GM23338 (cell line): ENCODE results near the gene MARF1. TPM values are rescaled to one million over a fixed set of nuclear protein-coding genes. Genes with fewer than 3 reads are reported as not detected.

Experiments
- ATAC-seq: fragments of 200-7000 bp; cut with Tn5 transposase; 3 replicates; pipeline ENCODE4 v1.9.1; 2020
- DNase-seq: peaks from one replicate; pipeline ENCODE4 v3.0.0-alpha.2; 2015; ENCODE audit warnings: low spot score
- H2AFZ ChIP-seq: fragments of 200-600 bp; sonication (generic); 2 replicates; pipeline ENCODE4 v1.8.0; 2016; ENCODE audit warnings: antibody characterized with exemption, mild to moderate bottlenecking, moderate library complexity
- H3F3A ChIP-seq: fragments of 200-600 bp; sonication (generic); replicated peaks from 2 replicates; pipeline ENCODE4 v1.8.0; 2017; ENCODE audit warnings: antibody characterized with exemption, mixed run types, low read depth
- H3K27ac ChIP-seq: fragments of 200-600 bp; sonication (generic); 2 replicates; pipeline ENCODE4 v1.6.1; 2016; ENCODE audit warnings: low read depth
- H3K27me3 ChIP-seq: fragments of 200-600 bp; sonication (generic); 2 replicates; pipeline ENCODE4 v1.8.0; 2016; ENCODE audit warnings: mild to moderate bottlenecking, mixed run types, moderate library complexity; ENCODE audit not compliant: insufficient read depth
- H3K36me3 ChIP-seq: fragments of 200-600 bp; sonication (generic); 2 replicates; pipeline ENCODE4 v1.8.0; 2016; ENCODE audit warnings: mild to moderate bottlenecking; ENCODE audit not compliant: insufficient read depth
- H3K4me1 ChIP-seq: fragments of 200-600 bp; sonication (generic); 2 replicates; pipeline ENCODE4 v1.8.0; 2016; ENCODE audit warnings: mild to moderate bottlenecking, moderate library complexity; ENCODE audit not compliant: insufficient read depth
- H3K4me2 ChIP-seq: fragments of 200-600 bp; sonication (generic); 2 replicates; pipeline ENCODE4 v1.7.1; 2017; ENCODE audit warnings: mixed run types
- H3K4me3 ChIP-seq: fragments of 200-600 bp; sonication (generic); 2 replicates; pipeline ENCODE4 v1.6.1; 2016; ENCODE audit warnings: mixed run types
- H3K79me2 ChIP-seq: fragments of 200-600 bp; sonication (generic); replicated peaks from 2 replicates; pipeline ENCODE4 v1.8.0; 2017; ENCODE audit warnings: mild to moderate bottlenecking; ENCODE audit not compliant: insufficient read depth
- H3K9me2 ChIP-seq: fragments of 200-600 bp; sonication (generic); 2 replicates; pipeline ENCODE4 v1.8.0; 2017; ENCODE audit not compliant: insufficient read depth
- H4K20me1 ChIP-seq: fragments of 200-600 bp; sonication (generic); replicated peaks from 2 replicates; pipeline ENCODE4 v1.8.0; 2017; ENCODE audit warnings: mild to moderate bottlenecking; ENCODE audit not compliant: insufficient read depth
- H3K27ac Mint-ChIP-seq: 2 replicates; pipeline ENCODE4 v1.8.0; 2020; ENCODE audit warnings: inconsistent platforms, mild to moderate bottlenecking, moderate library complexity, mixed read lengths
- H3K27me3 Mint-ChIP-seq: 3 replicates; pipeline ENCODE4 v1.8.0; 2022; ENCODE audit warnings: low read depth, mild to moderate bottlenecking, moderate library complexity, mixed read lengths, inconsistent platforms; ENCODE audit not compliant: insufficient read depth, poor library complexity
- H3K36me3 Mint-ChIP-seq: 3 replicates; pipeline ENCODE4 v1.8.0; 2021; ENCODE audit warnings: low read depth, mild to moderate bottlenecking, inconsistent platforms, moderate library complexity, mixed read lengths
- H3K4me1 Mint-ChIP-seq: 3 replicates; pipeline ENCODE4 v1.8.0; 2020; ENCODE audit warnings: mild to moderate bottlenecking, inconsistent platforms, mixed read lengths
- H3K4me3 Mint-ChIP-seq: 3 replicates; pipeline ENCODE4 v1.8.0; 2021; ENCODE audit warnings: moderate library complexity, mild to moderate bottlenecking, inconsistent platforms, mixed read lengths
- H3K9me3 Mint-ChIP-seq: 3 replicates; pipeline ENCODE4 v1.8.0; 2020; ENCODE audit warnings: moderate library complexity, mild to moderate bottlenecking, inconsistent platforms, mixed read lengths
- CREB1 ChIP-seq: fragments of 250-450 bp; sonication (Bioruptor Pico); IDR thresholded peaks from 2 replicates; pipeline ENCODE4 v1.5.0; 2020; ENCODE audit warnings: low read depth, mild to moderate bottlenecking, moderate library complexity
- EZH2 ChIP-seq: fragments of 200-600 bp; sonication (generic); IDR thresholded peaks from one replicate; pipeline ENCODE4 v1.8.0; 2017; ENCODE audit warnings: antibody characterized with exemption, mild to moderate bottlenecking, low read depth; ENCODE audit not compliant: unreplicated experiment
- EZH2phosphoT487 ChIP-seq: fragments of 200-600 bp; sonication (generic); IDR thresholded peaks from one replicate; pipeline ENCODE4 v1.8.1; 2018; ENCODE audit warnings: antibody characterized with exemption; ENCODE audit not compliant: unreplicated experiment
- JUNB ChIP-seq: IDR thresholded peaks from one replicate; pipeline ENCODE4 v1.6.1; 2016; ENCODE audit warnings: antibody characterized with exemption; ENCODE audit not compliant: unreplicated experiment
- NANOG ChIP-seq: IDR thresholded peaks from 2 replicates; pipeline ENCODE4 v1.6.1; 2016; ENCODE audit warnings: antibody characterized with exemption, borderline replicate concordance
- POLR2AphosphoS5 ChIP-seq: IDR thresholded peaks from 2 replicates; pipeline ENCODE4 v1.6.1; 2016; ENCODE audit warnings: antibody characterized with exemption, low read depth
- STAT1 ChIP-seq: IDR thresholded peaks from one replicate; pipeline ENCODE4 v1.6.1; 2016; ENCODE audit warnings: antibody characterized with exemption; ENCODE audit not compliant: unreplicated experiment
- ZNF114 ChIP-seq: fragments of 250-450 bp; sonication (Bioruptor Pico); IDR thresholded peaks from 2 replicates; pipeline ENCODE4 v1.5.0; 2020; ENCODE audit warnings: mild to moderate bottlenecking, moderate library complexity
- ZNF331 ChIP-seq: fragments of 250-450 bp; sonication (Bioruptor Pico); IDR thresholded peaks from 2 replicates; pipeline ENCODE4 v1.5.0; 2020; ENCODE audit warnings: low read depth, mild to moderate bottlenecking, moderate library complexity
- polyA plus RNA-seq: library from polyadenylated mRNA; unstranded; fragments of >200 nt; fragmentation: Nextera tagmentation; extraction: Ambion mirVana; gene quantifications from 2 replicates; pipeline ENCODE4 v1.2.1, GENCODE V29; 2016
- total RNA-seq: library from RNA; depleted of rRNA; stranded (reverse); fragments of >200 nt; shearing (Covaris generic); gene quantifications from 2 replicates; pipeline ENCODE4 v1.2.3, GENCODE V29; 2014
- TF ChIP-seq, protein P1 (sequence below): IDR thresholded peaks from 2 replicates; pipeline ENCODE4 v1.6.1; 2016; ENCODE audit warnings: antibody characterized with exemption
- TF ChIP-seq, protein P2 (sequence below), 2 experiments: fragments of 200-600 bp in 1 of 2; sonication (generic) in 1 of 2; conservative IDR thresholded peaks; 2 replicates each; pipeline versions ENCODE4 v1.5.1 to v1.6.1; 2016 to 2017; ENCODE audit warnings: antibody characterized with exemption in 2 of 2, low read depth in 2 of 2, mild to moderate bottlenecking in 2 of 2, moderate library complexity in 1 of 2
- TF ChIP-seq, protein P3 (sequence below): IDR thresholded peaks from one replicate; pipeline ENCODE4 v1.6.1; 2018; ENCODE audit warnings: antibody characterized with exemption; ENCODE audit not compliant: unreplicated experiment
- TF ChIP-seq, protein P4 (sequence below): fragments of 250-450 bp; sonication (Bioruptor Pico); IDR thresholded peaks from 2 replicates; pipeline ENCODE4 v1.5.0; 2020; ENCODE audit warnings: mild to moderate bottlenecking, moderate library complexity

MARF1 gene
- total and polyA plus RNA-seq, 2 experiments from 2014 or later: 8.3 to 16.0 TPM

DNA sequence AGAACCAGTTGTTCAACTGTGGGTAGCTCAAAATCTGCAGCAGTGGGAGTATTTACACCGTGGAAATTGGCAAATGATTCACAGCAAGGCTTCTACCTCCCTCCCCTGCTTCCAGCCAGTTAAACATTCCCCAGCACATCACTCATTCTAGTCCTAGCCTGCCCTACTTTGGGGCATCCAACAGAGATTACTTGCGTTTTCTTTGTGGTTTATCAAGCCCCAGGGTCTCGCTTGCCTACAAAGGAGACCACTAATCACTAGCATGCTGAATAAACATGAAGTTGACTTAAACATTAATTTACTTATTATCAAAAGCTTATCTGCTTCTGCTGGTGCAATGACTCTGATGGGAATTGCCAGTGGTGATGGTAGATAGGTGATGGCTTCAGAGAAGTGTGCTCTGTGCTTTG lies 94.5 kb downstream of the MARF1 start:
- Histone ChIP-seq H3K4me1 (no peaks in the 10 kb centered on the region), H3F3A (0 out of 2 replicates have a peak, but pooled peaks cover 3% of the 10 kb centered on the region), H3K27me3 (no peaks in the 10 kb centered on the region), H3K36me3 (no peaks in the 10 kb centered on the region), H3K4me2 (no peak overlapping the region), H3K4me3 (no peak overlapping the region), H2AFZ (no peak overlapping the region), H3K9me2 (0 out of 2 replicates have a peak, but pooled peaks cover 6% of the 10 kb centered on the region), H3K79me2 (no peaks in the 10 kb centered on the region), H4K20me1 (no peaks in the 10 kb centered on the region), H3K27ac (no peak overlapping the region)
- peaks cover 7% of the 10 kb centered on the region; the same call in 2 of the 3 replicates for H3K9me3 Mint-ChIP-seq
- peaks cover 8% of the 10 kb centered on the region for H3K4me1 Mint-ChIP-seq
- no peak for ATAC-seq
- TF ChIP-seq CREB1 (CRISPR knock-in tag) (no peak), ZNF331 (CRISPR knock-in tag) (no peak), POLR2AphosphoS5 (no peak), STAT1 (no peak), ZNF114 (CRISPR knock-in tag) (no peak), EZH2 (no peak), JUNB (no peak), EZH2phosphoT487 (no peak), NANOG (no peak)
- TF ChIP-seq, protein P1, sequence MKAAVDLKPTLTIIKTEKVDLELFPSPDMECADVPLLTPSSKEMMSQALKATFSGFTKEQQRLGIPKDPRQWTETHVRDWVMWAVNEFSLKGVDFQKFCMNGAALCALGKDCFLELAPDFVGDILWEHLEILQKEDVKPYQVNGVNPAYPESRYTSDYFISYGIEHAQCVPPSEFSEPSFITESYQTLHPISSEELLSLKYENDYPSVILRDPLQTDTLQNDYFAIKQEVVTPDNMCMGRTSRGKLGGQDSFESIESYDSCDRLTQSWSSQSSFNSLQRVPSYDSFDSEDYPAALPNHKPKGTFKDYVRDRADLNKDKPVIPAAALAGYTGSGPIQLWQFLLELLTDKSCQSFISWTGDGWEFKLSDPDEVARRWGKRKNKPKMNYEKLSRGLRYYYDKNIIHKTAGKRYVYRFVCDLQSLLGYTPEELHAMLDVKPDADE: no peak
- TF ChIP-seq, protein P2, sequence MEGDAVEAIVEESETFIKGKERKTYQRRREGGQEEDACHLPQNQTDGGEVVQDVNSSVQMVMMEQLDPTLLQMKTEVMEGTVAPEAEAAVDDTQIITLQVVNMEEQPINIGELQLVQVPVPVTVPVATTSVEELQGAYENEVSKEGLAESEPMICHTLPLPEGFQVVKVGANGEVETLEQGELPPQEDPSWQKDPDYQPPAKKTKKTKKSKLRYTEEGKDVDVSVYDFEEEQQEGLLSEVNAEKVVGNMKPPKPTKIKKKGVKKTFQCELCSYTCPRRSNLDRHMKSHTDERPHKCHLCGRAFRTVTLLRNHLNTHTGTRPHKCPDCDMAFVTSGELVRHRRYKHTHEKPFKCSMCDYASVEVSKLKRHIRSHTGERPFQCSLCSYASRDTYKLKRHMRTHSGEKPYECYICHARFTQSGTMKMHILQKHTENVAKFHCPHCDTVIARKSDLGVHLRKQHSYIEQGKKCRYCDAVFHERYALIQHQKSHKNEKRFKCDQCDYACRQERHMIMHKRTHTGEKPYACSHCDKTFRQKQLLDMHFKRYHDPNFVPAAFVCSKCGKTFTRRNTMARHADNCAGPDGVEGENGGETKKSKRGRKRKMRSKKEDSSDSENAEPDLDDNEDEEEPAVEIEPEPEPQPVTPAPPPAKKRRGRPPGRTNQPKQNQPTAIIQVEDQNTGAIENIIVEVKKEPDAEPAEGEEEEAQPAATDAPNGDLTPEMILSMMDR (conservative IDR thresholded peaks at IDR 0.05; ENCODE audit: low read depth in 2 of 2): no peak
- TF ChIP-seq, protein P3, sequence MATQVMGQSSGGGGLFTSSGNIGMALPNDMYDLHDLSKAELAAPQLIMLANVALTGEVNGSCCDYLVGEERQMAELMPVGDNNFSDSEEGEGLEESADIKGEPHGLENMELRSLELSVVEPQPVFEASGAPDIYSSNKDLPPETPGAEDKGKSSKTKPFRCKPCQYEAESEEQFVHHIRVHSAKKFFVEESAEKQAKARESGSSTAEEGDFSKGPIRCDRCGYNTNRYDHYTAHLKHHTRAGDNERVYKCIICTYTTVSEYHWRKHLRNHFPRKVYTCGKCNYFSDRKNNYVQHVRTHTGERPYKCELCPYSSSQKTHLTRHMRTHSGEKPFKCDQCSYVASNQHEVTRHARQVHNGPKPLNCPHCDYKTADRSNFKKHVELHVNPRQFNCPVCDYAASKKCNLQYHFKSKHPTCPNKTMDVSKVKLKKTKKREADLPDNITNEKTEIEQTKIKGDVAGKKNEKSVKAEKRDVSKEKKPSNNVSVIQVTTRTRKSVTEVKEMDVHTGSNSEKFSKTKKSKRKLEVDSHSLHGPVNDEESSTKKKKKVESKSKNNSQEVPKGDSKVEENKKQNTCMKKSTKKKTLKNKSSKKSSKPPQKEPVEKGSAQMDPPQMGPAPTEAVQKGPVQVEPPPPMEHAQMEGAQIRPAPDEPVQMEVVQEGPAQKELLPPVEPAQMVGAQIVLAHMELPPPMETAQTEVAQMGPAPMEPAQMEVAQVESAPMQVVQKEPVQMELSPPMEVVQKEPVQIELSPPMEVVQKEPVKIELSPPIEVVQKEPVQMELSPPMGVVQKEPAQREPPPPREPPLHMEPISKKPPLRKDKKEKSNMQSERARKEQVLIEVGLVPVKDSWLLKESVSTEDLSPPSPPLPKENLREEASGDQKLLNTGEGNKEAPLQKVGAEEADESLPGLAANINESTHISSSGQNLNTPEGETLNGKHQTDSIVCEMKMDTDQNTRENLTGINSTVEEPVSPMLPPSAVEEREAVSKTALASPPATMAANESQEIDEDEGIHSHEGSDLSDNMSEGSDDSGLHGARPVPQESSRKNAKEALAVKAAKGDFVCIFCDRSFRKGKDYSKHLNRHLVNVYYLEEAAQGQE: no peak
- TF ChIP-seq, protein P4, sequence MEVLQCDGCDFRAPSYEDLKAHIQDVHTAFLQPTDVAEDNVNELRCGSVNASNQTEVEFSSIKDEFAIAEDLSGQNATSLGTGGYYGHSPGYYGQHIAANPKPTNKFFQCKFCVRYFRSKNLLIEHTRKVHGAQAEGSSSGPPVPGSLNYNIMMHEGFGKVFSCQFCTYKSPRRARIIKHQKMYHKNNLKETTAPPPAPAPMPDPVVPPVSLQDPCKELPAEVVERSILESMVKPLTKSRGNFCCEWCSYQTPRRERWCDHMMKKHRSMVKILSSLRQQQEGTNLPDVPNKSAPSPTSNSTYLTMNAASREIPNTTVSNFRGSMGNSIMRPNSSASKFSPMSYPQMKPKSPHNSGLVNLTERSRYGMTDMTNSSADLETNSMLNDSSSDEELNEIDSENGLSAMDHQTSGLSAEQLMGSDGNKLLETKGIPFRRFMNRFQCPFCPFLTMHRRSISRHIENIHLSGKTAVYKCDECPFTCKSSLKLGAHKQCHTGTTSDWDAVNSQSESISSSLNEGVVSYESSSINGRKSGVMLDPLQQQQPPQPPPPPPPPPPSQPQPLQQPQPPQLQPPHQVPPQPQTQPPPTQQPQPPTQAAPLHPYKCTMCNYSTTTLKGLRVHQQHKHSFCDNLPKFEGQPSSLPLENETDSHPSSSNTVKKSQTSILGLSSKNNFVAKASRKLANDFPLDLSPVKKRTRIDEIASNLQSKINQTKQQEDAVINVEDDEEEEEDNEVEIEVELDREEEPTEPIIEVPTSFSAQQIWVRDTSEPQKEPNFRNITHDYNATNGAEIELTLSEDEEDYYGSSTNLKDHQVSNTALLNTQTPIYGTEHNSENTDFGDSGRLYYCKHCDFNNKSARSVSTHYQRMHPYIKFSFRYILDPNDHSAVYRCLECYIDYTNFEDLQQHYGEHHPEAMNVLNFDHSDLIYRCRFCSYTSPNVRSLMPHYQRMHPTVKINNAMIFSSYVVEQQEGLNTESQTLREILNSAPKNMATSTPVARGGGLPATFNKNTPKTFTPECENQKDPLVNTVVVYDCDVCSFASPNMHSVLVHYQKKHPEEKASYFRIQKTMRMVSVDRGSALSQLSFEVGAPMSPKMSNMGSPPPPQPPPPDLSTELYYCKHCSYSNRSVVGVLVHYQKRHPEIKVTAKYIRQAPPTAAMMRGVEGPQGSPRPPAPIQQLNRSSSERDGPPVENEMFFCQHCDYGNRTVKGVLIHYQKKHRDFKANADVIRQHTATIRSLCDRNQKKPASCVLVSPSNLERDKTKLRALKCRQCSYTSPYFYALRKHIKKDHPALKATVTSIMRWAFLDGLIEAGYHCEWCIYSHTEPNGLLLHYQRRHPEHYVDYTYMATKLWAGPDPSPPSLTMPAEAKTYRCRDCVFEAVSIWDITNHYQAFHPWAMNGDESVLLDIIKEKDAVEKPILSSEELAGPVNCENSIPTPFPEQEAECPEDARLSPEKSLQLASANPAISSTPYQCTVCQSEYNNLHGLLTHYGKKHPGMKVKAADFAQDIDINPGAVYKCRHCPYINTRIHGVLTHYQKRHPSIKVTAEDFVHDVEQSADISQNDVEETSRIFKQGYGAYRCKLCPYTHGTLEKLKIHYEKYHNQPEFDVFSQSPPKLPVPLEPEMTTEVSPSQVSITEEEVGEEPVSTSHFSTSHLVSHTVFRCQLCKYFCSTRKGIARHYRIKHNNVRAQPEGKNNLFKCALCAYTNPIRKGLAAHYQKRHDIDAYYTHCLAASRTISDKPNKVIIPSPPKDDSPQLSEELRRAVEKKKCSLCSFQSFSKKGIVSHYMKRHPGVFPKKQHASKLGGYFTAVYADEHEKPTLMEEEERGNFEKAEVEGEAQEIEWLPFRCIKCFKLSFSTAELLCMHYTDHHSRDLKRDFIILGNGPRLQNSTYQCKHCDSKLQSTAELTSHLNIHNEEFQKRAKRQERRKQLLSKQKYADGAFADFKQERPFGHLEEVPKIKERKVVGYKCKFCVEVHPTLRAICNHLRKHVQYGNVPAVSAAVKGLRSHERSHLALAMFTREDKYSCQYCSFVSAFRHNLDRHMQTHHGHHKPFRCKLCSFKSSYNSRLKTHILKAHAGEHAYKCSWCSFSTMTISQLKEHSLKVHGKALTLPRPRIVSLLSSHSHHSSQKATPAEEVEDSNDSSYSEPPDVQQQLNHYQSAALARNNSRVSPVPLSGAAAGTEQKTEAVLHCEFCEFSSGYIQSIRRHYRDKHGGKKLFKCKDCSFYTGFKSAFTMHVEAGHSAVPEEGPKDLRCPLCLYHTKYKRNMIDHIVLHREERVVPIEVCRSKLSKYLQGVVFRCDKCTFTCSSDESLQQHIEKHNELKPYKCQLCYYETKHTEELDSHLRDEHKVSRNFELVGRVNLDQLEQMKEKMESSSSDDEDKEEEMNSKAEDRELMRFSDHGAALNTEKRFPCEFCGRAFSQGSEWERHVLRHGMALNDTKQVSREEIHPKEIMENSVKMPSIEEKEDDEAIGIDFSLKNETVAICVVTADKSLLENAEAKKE: no peak
- H3K27ac Mint-ChIP-seq: peak overlapping the region; percentile 29; the same call in 1 of the 2 replicates
- H3K4me3 Mint-ChIP-seq: no peak overlapping the region
- DNase-seq: no peak
- no peaks in the 10 kb centered on the region for H3K27me3 Mint-ChIP-seq
- H3K36me3 Mint-ChIP-seq: peaks cover 8% of the 10 kb centered on the region; the same call in 2 of the 3 replicates
